CD4-positive, alpha-beta T cell treated with Interleukin-17A for 1 hour (primary cell): ENCODE results near the gene LONRF2.

ENCODE experiments used
- DNase-seq: peaks from one replicate; pipeline ENCODE4 v3.0.0-alpha.2; 2020

The LONRF2 gene

GRCh38 chr2:100274076-100274475 is 48.2 kb downstream of the LONRF2 start:
- no peak for DNase-seq

GRCh38 chr2:100273387-100273786 is 48.9 kb downstream of the LONRF2 start:
- no peak for DNase-seq

- DNase-seq = no peak
Measured at GRCh38 chr2:100272841-100273329, 49.4 kb downstream of the LONRF2 start.

GRCh38 chr2:100271210-100271609 is 51.1 kb downstream of the LONRF2 start:
- no peak for DNase-seq

GRCh38 chr2:100270381-100271146 is 51.7 kb downstream of the LONRF2 start:
- DNase-seq = no peak

GRCh38 chr2:100269889-100270288 is 52.4 kb downstream of the LONRF2 start:
- DNase-seq = no peak

GRCh38 chr2:100268986-100269385 is 53.3 kb downstream of the LONRF2 start:
- DNase-seq = no peak

GRCh38 chr2:100267751-100268150 is 54.5 kb downstream of the LONRF2 start:
- DNase-seq = no peak

- DNase-seq = no peak
Measured at GRCh38 chr2:100266126-100266525, 56.2 kb downstream of the LONRF2 start.

GRCh38 chr2:100265226-100265625 is 57.1 kb downstream of the LONRF2 start:
- DNase-seq = no peak

- no peak for DNase-seq
Measured at GRCh38 chr2:100264651-100265050, 57.6 kb downstream of the LONRF2 start.

GRCh38 chr2:100264121-100264520 is 58.2 kb downstream of the LONRF2 start:
- no peak for DNase-seq

- peak; percentile 42 for DNase-seq
Measured at GRCh38 chr2:100262555-100263320, 59.6 kb downstream of the LONRF2 start.

GRCh38 chr2:100262046-100262445 is 60.3 kb downstream of the LONRF2 start:
- DNase-seq = no peak

- peak; percentile 2 for DNase-seq
Measured at GRCh38 chr2:100260712-100261620, 61.3 kb downstream of the LONRF2 start.

GRCh38 chr2:100259106-100259505 is 63.2 kb downstream of the LONRF2 start:
- DNase-seq = no peak

GRCh38 chr2:100257939-100258338 is 64.4 kb downstream of the LONRF2 start:
- DNase-seq = no peak

- no peak for DNase-seq
Measured at GRCh38 chr2:100256849-100257248, 65.5 kb downstream of the LONRF2 start.

GRCh38 chr2:100256416-100256815 is 65.9 kb downstream of the LONRF2 start:
- DNase-seq = no peak

- DNase-seq = no peak
Measured at GRCh38 chr2:100254646-100255210, 67.6 kb downstream of the LONRF2 start.

GRCh38 chr2:100253786-100254185 is 68.5 kb downstream of the LONRF2 start:
- no peak for DNase-seq

GRCh38 chr2:100252811-100253698 is 69.2 kb downstream of the LONRF2 start:
- no peak for DNase-seq
